IPS-NIHi7 (cell line): ENCODE results near the gene DMBT1.
"Not testable (repeated sequence)": the region's sequence is repeated elsewhere in the genome, so short reads cannot be mapped to it uniquely, and the experiment has no call there.

Source experiments
- DNase-seq: peaks from one replicate; pipeline ENCODE4 v3.0.0; 2012; ENCODE audit warnings: mixed read lengths; ENCODE audit errors: extremely low spot score

Gene DMBT1

DNA sequence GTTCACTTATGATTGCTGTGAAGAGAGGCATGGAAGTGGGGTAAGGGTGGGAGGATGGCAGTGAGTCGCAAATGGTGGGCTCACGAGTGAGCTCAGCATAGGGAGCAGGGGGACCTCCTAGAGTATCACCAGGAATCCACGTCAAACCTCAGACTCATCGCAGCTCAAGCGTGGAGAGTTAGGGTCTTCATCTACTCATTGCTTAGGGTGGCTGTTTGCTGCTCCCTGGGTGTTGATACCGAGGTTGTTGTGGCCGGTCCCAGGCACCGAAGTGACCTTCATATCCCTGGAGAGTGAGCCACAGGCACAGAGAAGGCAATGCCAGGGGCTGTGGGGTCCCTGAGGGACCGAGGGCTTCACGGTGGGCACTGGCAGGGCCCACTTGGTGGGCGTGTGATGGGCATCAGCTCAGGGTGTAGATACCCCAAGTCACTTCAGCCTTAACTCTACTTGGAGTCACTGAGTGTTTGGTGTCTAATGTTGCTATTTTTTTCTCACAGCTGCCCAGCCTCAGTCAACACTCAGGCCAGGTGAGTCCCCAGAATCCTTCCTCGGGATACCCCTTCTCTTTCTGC is 16.8 kb downstream of the DMBT1 start:
- no peak for DNase-seq

DNA sequence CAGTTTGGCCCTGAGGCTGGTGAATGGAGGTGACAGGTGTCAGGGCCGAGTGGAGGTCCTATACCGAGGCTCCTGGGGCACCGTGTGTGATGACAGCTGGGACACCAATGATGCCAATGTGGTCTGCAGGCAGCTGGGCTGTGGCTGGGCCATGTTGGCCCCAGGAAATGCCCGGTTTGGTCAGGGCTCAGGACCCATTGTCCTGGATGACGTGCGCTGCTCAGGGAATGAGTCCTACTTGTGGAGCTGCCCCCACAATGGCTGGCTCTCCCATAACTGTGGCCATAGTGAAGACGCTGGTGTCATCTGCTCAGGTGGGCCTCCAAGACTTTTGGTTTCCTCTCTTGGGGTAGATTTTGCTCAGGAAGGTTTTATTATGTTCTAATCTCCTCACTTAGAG is 25.5 kb downstream of the DMBT1 start:
- not testable (repeated sequence) for DNase-seq

DNA sequence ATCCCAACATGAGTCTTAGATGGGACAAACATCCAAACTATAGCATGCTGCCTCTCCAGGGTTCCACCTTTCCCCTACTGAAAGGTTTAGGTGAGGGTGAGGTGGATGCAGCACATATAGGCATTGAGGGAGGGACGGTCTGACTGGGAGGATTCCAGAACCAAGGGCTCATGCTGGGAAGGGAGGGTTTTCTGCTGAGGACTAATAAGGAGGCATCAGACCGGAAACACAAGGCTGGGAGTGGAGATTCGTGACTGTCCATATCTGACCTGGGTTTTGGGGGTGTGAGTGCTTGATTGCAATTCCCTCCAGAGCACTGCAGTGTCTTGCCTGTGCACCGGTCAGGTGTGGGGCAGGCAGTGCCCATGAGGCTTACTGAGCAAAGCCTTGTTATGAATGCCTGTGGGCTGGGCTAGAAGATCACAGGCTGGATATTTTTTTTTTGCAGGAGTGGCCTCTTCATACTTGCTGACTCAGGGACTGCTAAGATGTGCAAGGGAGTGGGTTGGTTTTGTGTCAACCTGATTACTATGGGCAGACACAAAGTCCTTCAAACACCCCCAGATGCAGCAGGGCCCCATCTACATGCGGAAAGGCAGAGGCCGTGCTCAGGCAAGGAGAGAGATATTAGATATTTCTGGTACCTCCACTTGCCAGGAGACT is 26.7 kb downstream of the DMBT1 start:
- DNase-seq = no peak

DNA sequence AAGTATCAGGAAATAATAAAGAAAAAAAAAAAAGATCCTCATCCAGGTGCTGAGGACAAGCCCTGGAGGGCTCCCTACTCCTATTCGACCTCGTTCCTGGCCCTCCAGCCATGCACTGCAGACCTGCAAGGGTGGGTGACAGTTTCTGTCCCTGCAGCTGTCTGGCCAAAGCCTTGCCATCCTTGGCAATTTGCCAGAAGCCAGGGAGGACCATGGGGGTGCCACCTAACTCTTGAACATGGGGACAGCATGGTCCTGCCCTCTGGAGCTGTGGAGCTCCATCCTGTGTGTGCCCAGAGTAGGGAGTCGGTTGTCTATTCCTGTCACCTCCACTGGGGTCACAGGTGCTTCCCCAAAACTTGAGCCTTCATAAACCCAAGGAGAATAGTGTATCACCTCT is 27.8 kb downstream of the DMBT1 start:
- no peak for DNase-seq

DNA sequence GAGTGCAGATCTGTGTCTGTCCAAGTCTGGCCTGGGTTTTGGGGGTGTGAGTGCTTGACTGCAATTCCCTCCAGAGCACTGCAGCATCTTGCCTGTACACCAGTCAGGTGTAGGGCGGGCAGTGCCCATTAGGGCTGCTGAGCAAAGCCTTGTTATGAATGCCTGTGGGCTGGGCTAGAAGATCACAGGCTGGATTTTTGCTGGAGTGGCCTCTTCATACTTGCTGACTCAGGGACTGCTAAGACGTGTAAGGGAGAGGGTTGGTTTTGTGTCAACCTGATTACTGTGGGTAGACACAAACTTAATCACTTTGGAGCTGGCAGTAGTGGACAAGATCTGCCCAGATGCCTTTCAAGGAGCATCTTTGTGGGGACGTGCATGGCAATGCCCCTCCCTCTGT is 29.6 kb downstream of the DMBT1 start:
- DNase-seq = no peak

DNA sequence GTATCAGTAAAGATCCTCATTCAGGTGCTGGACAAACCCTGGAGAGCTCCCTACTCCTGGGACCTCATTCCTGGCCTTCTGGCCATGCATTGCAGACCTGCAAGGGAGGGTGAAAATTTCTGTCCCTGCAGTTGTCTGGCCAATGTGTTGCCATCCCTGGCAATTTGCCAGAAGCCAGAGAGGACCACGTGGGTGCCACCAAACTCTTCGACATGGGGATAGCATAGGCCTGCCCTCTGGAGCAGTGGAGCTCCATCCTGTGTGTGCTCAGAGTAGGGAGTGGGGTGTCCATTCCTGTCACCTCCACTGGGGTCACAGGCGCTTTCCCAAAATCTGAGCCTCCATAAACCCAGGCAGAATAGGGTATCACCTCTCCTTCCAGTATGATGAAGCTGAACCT is 31.2 kb downstream of the DMBT1 start:
- no peak for DNase-seq

DNA sequence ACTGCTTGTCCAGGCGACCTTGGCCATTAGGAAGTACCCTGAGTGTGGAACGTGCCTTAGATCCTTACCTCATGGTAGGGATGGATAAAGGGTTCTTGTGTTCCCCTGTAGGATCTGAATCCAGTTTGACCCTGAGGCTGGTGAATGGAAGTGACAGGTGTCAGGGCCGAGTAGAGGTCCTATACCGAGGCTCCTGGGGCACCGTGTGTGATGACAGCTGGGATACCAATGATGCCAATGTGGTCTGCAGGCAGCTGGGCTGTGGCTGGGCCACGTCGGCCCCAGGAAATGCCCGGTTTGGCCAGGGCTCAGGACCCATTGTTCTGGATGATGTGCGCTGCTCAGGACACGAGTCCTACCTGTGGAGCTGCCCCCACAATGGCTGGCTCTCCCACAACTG is 31.6 kb downstream of the DMBT1 start:
- DNase-seq = no peak

DNA sequence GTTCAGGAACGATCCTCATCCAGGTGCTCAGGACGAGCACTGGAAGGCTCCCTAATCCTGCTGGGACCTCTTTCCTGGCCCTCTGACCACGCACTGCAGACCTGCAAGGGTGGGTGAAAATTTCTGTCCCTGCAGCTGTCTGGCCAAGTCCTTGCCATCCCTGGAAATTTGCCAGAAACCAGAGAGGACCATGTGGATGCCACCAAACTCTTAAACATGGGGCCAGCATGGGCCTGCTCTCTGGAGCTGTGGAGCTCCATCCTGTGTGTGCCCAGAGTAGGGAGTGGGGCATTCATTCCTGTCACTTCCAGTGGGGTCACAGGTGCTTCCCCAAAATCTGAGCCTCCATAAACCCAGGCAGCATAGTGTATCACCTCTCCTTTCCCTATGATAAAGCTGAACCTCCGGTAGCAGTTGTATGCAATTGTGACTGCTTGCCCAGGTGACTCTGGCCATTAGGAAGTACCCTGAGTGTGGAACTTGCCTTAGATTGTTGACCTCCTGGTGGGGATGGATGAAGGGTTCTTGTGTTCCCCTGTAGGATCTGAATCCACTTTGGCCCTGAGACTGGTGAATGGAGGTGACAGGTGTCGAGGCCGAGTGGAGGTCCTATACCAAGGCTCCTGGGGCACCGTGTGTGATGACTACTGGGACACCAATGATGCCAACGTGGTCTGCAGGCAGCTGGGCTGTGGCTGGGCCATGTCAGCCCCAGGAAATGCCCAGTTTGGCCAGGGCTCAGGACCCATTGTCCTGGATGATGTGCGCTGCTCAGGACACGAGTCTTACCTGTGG is 57.1 kb downstream of the DMBT1 start:
- no peak for DNase-seq

DNA sequence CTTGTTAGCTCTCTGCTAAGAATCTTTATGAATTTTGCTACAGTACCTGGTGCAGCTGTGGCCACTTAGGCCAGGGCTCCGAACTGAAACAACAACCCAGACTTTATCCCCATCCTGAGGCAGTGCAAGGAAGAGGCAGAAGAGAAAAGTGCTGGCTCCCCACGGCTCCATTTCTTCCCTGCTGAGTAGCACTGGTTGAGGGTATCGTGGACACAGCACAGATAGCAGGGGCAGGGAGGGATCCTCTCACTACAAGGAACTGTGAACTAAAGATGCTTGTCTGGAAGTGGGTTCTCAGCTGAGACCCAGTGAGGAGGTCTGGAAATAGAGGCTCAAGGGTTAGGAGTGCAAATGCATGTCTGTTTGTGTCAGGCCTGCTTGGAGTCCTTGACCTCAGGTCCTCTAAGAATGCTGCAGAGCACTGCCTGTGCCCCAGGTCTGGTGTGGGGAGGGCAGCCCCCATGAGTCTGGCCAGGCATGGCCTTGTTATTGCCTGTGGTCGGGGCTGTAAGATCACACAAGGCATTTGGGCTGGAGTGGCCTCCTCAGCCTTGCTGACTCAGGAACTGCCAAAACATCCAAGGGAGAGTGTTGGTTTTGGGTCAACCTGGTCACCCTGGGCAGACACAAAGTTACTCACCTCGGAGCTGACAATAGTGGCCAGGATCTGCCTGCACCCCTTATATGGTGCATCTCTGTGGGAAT is 58.1 kb downstream of the DMBT1 start:
- DNase-seq = no peak

DNA sequence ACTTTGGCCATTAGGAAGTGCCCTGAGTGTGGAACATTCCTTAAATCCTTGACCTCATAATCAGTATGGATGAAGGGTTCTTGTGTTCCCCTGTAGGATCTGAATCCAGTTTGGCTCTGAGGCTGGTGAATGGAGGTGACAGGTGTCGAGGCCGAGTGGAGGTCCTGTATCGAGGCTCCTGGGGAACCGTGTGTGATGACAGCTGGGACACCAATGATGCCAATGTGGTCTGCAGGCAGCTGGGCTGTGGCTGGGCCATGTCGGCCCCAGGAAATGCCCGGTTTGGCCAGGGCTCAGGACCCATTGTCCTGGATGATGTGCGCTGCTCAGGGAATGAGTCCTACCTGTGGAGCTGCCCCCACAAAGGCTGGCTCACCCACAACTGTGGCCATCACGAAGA is 60.4 kb downstream of the DMBT1 start:
- DNase-seq = not testable (repeated sequence)

DNA sequence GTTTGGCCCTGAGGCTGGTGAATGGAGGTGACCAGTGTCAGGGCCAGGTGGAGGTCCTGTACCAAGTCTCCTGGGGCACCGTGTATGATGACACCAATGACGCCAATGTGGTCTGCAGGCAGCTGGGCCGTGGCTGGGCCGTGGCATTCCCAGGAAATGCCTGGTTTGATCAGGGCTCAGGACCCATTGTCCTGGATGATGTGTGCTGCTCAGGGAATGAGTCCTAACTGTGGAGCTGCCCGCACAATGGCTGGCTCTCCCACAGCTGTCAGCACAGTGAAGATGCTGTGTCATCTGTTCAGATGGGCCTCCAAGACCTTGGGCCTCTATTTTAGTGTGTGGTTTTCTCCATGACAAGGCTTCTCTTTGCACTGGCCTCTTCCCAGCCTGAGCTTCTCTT is 64.0 kb downstream of the DMBT1 start:
- no peak for DNase-seq

DNA sequence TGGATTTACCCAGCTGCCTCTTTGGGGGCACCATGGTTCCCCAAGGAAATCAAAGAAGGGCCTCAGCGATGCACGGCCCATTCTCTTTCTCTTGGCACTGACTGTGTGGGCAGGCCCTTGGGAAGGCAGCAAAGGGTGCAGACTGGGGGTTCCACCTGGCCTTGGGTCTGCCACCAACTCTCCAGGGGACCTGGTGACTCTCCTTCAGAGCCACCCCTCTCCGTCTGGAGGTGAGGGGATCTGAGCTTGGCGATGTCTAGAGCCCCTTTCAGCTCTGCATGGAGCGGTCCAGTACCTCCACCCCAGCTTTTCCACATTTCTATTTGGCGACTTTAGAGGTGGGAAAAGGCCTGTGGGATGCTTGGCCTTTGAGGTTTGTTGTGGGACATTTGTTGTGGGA is 70.0 kb downstream of the DMBT1 start:
- no peak for DNase-seq

DNA sequence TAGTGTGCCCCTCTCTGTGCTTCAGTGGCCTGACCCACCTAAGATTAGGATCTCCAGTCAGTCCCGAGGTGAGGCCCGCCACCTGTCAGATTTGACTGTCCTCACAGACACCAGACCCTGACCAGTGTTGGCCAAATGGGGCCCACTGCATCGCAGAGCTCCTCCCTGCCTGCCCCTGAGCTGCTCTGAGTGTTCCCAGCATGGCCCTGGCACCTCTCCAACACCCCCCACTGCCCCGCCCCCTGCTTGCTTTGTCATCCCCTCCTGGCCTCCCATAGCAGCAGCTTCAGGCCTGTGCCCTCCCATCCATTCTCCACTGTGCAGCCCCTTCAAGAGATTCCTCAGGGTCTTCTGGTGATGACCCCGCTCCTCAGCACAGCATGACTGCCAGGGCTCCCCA is 71.5 kb downstream of the DMBT1 start:
- no peak for DNase-seq

DNA sequence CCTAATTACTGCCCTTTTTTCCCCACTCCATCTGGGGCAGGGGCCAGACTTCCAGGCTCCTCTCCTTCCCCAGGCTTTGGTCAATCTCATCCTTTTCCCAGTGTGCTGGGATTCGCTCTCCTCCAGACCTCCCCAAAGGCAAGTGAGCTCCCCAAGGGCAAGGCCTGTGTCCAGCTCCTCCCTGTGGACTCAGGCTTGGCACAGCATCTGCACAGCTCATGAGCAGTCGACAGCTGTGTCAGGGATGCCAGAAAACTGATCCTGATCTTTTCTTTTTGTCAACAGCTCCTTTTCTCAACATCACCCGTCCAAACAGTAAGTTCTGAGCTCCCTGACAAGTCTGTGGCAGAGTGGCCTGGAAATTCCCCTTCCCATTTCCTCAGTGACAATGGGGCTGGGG is 72.0 kb downstream of the DMBT1 start:
- DNase-seq = no peak

DNA sequence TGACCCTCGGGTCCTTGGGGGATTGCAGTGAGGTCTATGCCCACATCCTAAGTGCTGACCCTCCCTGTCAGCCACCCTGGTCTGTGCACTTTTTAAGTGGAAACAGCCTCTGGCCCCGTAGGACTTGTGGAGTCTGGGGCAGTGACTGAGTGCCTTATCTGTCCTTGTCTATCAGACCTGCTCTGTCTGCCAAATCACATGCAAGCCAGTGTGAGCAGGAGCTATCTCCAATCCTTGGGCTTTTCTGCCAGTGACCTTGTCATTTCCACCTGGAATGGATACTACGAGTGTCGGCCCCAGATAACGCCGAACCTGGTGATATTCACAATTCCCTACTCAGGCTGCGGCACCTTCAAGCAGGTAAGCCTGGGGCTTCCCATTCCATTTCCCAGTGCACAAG is 76.4 kb downstream of the DMBT1 start:
- DNase-seq = no peak

DNA sequence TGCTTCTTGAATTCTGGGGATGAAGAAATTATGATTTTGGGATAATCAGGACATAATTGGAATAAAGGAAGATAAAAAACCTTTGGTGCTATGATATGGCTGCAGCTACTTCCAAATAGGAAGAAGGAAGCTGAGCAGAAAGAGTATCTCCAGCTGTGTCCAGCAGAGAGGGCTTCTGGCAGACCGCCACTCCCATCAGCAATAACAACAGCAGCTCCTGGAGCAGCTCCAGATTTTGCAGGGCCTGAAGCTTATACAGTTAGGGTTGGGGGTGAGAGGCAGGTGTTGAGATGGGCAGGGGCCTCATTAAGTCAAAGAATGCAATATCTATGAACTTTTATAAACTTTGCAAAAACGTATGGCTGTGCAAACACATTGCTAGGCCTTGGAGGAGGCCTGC is 76.8 kb downstream of the DMBT1 start:
- DNase-seq = no peak

DNA sequence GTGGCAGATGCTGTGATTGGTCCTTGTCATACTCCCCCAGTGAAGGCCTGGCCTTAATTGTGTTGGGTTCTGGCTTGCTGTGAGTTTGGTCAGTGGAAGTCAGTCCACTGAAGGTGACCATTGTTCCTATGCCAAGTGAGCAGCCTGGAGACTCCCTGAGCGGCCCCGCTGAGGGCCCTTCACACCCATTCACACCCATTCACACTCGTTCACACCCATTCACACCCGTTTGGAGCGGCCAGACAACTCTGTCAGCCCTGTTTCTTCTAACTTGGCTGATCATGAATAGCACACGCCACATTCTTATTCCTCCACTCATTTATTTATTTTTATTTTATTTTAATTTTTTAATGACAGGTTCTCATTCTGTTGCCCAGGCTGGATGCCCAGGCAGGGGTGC is 77.6 kb downstream of the DMBT1 start:
- no peak for DNase-seq

DNA sequence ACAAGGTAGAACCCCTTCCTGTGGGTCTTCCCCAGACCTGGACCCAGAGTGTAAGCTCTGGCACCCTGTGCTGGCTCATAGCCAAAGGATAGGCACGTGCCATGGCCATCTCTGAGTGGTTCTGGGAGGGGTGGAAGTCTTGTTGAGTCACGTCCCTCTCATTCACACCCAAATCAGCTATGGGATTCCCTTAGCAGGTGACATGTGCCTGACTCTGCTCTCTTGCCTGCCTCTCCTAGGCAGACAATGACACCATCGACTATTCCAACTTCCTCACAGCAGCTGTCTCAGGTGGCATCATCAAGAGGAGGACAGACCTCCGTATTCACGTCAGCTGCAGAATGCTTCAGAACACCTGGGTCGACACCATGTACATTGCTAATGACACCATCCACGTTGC is 79.2 kb downstream of the DMBT1 start:
- DNase-seq = no peak

DNA sequence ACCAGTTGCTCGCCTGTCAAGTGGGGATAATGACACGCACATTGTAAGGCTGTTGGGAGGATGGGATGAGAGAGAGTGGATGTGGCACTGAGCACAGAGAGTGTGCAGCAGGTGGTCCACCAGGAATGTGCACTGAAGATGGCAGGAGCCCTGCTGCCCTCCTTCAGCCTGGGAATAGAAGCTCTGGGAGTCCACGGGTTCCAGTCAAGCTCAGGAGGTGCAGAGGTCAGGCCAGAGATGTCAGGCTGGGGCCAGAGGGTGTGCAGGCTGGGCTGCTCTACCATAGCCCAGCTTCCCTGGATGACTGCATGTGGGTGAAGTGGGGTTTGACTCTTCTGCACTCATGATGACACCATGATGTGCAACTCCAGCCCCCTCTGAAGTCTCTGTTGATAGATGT is 80.4 kb downstream of the DMBT1 start:
- no peak for DNase-seq

DNA sequence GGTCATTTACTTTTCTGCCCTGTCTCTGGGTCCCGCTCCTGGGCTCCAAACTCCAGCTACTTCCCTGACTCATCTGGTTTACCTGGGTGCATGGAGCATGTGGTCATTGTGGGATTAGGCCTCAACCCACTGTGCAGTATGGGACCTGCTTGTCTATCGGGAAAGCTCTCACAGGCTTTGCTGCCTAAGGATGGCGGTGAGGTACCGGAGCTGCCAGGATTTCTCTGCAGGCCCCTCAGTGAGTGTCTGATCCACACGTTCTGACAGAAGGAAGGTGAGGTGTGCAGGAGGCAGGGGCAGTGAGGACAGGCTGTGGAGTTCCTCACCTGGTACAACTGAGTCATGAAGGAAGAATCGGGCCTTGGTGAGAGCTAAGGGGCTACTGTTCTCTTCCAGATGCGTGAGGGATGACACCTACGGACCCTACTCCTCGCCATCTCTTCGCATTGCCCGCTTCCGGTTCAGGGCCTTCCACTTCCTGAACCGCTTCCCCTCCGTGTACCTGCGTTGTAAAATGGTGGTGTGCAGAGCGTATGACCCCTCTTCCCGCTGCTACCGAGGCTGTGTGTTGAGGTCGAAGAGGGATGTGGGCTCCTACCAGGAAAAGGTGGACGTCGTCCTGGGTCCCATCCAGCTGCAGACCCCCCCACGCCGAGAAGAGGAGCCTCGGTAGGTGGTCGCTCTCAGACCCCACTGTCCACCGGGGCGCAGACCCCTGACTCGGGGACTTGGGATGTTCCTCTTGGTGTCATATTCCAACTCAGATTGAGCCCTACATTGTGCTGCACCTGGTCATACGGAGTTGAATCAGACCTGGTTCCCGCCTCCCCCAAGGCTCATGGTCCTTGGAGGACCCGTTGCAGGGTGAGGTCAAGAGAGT is 82.4 kb downstream of the DMBT1 start:
- no peak for DNase-seq

DNA sequence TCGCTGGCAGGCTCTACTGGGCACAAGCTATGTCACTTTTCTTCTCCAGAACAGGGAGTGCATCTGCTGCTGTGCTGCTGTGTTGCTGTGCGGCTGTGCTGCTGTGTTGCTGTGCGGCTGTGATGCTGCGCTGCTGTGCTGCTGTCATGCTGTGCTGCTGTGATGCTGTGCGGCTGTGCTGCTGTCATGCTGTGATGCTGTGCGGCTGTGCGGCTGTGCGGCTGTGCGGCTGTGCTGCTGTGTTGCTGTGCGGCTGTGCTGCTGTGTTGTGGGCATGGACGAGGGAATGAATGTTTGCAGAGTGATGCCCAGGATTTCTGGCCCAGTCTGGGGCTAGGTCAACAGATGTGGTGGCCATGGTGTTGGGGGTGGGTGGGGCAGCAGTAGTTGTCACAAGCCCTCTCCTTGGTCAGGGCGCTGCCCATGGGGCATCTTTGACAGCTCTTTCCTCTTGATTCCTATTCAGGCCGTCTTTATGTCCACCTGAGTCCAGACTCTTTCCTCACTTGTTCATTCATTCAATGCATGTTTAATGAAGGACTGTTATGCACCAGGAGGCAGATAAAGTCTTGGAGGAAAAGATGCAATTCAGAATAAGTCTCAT is 83.5 kb downstream of the DMBT1 start:
- DNase-seq = no peak
